ENCODE data around the gene POLRMT.

DNA sequence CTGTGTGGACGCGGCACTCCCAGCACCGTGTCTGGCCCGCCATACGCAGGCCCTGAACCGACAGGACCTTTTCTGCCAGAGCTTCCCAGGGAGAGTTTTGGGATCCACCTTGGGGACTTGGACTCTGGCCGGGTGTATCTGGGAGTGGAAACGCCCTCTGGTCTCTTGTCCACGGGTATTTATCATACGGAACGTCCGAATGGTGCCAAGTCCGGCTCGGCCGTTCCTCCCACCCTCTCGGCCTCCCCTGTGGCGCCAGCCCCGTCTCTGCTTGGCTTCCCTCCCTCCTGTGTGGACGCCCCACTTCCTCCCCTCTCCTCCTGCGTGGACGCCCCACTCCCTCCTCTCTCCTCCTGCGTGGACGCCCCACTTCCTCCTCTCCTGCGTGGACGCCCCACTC is 31.5 kb downstream of the POLRMT start:
- TF ChIP-seq, protein P1, sequence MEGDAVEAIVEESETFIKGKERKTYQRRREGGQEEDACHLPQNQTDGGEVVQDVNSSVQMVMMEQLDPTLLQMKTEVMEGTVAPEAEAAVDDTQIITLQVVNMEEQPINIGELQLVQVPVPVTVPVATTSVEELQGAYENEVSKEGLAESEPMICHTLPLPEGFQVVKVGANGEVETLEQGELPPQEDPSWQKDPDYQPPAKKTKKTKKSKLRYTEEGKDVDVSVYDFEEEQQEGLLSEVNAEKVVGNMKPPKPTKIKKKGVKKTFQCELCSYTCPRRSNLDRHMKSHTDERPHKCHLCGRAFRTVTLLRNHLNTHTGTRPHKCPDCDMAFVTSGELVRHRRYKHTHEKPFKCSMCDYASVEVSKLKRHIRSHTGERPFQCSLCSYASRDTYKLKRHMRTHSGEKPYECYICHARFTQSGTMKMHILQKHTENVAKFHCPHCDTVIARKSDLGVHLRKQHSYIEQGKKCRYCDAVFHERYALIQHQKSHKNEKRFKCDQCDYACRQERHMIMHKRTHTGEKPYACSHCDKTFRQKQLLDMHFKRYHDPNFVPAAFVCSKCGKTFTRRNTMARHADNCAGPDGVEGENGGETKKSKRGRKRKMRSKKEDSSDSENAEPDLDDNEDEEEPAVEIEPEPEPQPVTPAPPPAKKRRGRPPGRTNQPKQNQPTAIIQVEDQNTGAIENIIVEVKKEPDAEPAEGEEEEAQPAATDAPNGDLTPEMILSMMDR (IDR thresholded peaks at IDR 0.05): no peak
- TF ChIP-seq POLR2A (IDR thresholded peaks at IDR 0.05): no peak

All from Peyer's patch (tissue), 4 donors.